ENCODE results near the gene MIA2. TPM values are rescaled to one million over a fixed set of nuclear protein-coding genes. Genes with fewer than 3 reads are reported as not detected.

Gene MIA2
- total and polyA plus RNA-seq, 9 of the 15 experiments (the other 6 are each of a cell fraction or from before 2014, with no cell fraction given), result 6.0 to 21.8 (median 12.8) TPM

DNA sequence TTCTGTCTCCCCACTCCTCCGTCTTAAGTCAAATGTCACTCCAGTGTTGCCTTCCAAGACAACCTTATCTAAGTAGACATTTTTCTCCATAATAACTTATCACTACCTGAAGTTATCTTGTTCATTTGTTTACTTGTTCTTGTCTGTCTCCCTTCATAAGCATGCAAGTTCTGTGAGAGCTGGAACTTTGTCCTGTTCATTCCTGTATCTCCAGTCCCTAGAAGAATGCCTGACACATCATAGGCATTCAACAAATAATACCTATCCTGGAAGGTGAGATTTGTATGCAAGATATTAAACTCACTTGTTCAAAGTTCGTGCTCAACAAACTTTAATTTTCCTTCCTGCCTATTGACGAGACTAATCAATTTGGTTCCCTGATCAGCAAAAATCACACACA, 5.7 kb upstream of the MIA2 start:
- in situ Hi-C loops (cut with MboI) (no loop called here), intact Hi-C loops (cut with micrococcal nuclease) (no loop called here)
- no peaks in the 10 kb centered on the region for H3K9me3 ChIP-seq (replicated peaks; ENCODE audit: control insufficient read depth, insufficient read depth, low read depth, low read length)
- WGBS (ENCODE audit: insufficient coverage, low coverage, missing lambda C conversion rate), result 13% methylated on average over 3 of the region's 3 CpGs
- no peaks in the 10 kb centered on the region for H3K36me3 ChIP-seq (ENCODE audit: control insufficient read depth, insufficient read depth, low read length)
- no peaks in the 10 kb centered on the region for H4K20me1 ChIP-seq (replicated peaks; ENCODE audit: control insufficient read depth, insufficient read depth, low read length)
- no peak for DNase-seq (ENCODE audit: extremely low read depth in 1 of 4, low spot score in 3 of 4)
- no TSS peak for BruUV-seq (replicated peaks)
- no peak overlapping the region for H3K27ac ChIP-seq (ENCODE audit: extremely low read depth, low read depth, low read length)
- TF ChIP-seq ZNF121 (CRISPR knock-in tag; conservative IDR thresholded peaks at IDR 0.05) (no peak), ZKSCAN3 (CRISPR knock-in tag; IDR thresholded peaks at IDR 0.05) (no peak), C11orf30 (IDR thresholded peaks at IDR 0.05; ENCODE audit: low read depth) (no peak), TRIM28 (IDR thresholded peaks at IDR 0.05) (no peak), CBX8 (IDR thresholded peaks at IDR 0.05; ENCODE audit: borderline replicate concordance, extremely low read depth, low read depth, low read length, poor library complexity, severe bottlenecking) (no peak)
- TF ChIP-seq, protein P1, sequence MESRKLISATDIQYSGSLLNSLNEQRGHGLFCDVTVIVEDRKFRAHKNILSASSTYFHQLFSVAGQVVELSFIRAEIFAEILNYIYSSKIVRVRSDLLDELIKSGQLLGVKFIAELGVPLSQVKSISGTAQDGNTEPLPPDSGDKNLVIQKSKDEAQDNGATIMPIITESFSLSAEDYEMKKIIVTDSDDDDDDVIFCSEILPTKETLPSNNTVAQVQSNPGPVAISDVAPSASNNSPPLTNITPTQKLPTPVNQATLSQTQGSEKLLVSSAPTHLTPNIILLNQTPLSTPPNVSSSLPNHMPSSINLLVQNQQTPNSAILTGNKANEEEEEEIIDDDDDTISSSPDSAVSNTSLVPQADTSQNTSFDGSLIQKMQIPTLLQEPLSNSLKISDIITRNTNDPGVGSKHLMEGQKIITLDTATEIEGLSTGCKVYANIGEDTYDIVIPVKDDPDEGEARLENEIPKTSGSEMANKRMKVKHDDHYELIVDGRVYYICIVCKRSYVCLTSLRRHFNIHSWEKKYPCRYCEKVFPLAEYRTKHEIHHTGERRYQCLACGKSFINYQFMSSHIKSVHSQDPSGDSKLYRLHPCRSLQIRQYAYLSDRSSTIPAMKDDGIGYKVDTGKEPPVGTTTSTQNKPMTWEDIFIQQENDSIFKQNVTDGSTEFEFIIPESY (CRISPR knock-in tag; IDR thresholded peaks at IDR 0.05), result no peak
- ChIA-PET POLR2A (no interaction called here), CTCF (ENCODE audit: low intra/inter-chr PET ratio) (no interaction called here)
- FAIRE-seq, result no peak
- H3K4me3 ChIP-seq, result no peak overlapping the region
- H3K9ac ChIP-seq (ENCODE audit: insufficient read depth in 1 of 2, low read depth in 2 of 2, low read length in 2 of 2), result no peak overlapping the region
- no peaks in the 10 kb centered on the region for H3K27me3 ChIP-seq (ENCODE audit: control insufficient read depth in 2 of 2, insufficient read depth in 2 of 2, low read length in 2 of 2)
- 0 out of 2 replicates have a peak overlapping the region, but pooled peaks have one; percentile 18 for H3K4me2 ChIP-seq (ENCODE audit: insufficient read depth, low read length)
- no peaks in the 10 kb centered on the region for H3K9me1 ChIP-seq (ENCODE audit: control insufficient read depth, insufficient read depth, low read length)
- peak overlapping the region; percentile 84; the same call in 1 of the 2 replicates for H2AFZ ChIP-seq (ENCODE audit: low read depth, low read length)
- H3K4me1 ChIP-seq (replicated peaks in 1 of 2; ENCODE audit: control insufficient read depth in 2 of 2, insufficient read depth in 2 of 2, low read length in 2 of 2), result peaks cover 0 to 20% of the 10 kb centered on the region in 2 experiments; a peak in 3 of 5 replicates
- H3K79me2 ChIP-seq (ENCODE audit: control insufficient read depth, insufficient read depth, low read length), result no peaks in the 10 kb centered on the region
- no peak for ATAC-seq
